Measurements from ENCODE around the gene ZMYM4. TPM values are rescaled to one million over a fixed set of nuclear protein-coding genes. Genes with fewer than 3 reads are reported as not detected.
A peak's percentile ranks its signal among the peaks of the same experiment; 100 is the strongest.

The ZMYM4 gene
- total RNA-seq (2021) (60.3 to 66.8 TPM (median 63.8 TPM) in 3 replicates), Bru-seq, nascent RNA (percentile 82 among the genes with signal in this experiment)
- long read RNA-seq, experiment 1, full-length matches to known transcripts: 49 of 184 reads
- long read RNA-seq, experiment 1, partial matches to known transcripts: 56 of 184 reads
- long read RNA-seq, experiment 1, other reads (novel, unspliced or antisense): 79 of 184 reads
- long read RNA-seq, experiment 2, full-length matches to known transcripts: 1 of 61 reads
- long read RNA-seq, experiment 2, partial matches to known transcripts: 41 of 61 reads
- long read RNA-seq, experiment 2, other reads (novel, unspliced or antisense): 19 of 61 reads
- long read RNA-seq, experiment 3, partial matches to known transcripts: 2 of 4 reads
- long read RNA-seq, experiment 3, other reads (novel, unspliced or antisense): 2 of 4 reads

- peak within 1 kb of the TSS; percentile 83 for H3K27ac Mint-ChIP-seq
- H3K4me3 Mint-ChIP-seq: peak within 1 kb of the TSS; percentile 85
- peaks cover 10% of the 10 kb centered on the region for H3K9me3 Mint-ChIP-seq
- peak; percentile 95 for ATAC-seq
- no peaks in the 10 kb centered on the region; the same call in 1 of the 2 replicates for H3K27me3 Mint-ChIP-seq (ENCODE audit: low read depth)
- peak; percentile 87 for DNase-seq (ENCODE audit: low spot score)
- peaks cover 3% of the 10 kb centered on the region; the same call in 1 of the 2 replicates for H3K36me3 Mint-ChIP-seq
- CTCF ChIA-PET: no interaction called here
- H3K4me1 Mint-ChIP-seq: peaks cover 32% of the 10 kb centered on the region
- POLR2A ChIA-PET: interaction anchor here (0.6 to 0.8 kb wide), 2 partner anchors 75 to 1128 kb away, joined by 3 read pairs; partner anchors contain the start of gene SFPQ
- peak; percentile 57 for TF ChIP-seq MAX (CRISPR knock-in tag; IDR thresholded peaks at IDR 0.05)
- TF ChIP-seq ERG (CRISPR knock-in tag; IDR thresholded peaks at IDR 0.05): no peak
- TF ChIP-seq IRF2 (CRISPR knock-in tag; IDR thresholded peaks at IDR 0.05; ENCODE audit: borderline replicate concordance, low read depth): no peak
- no peak; the same call in 1 of the 2 replicates for TF ChIP-seq TEAD4 (CRISPR knock-in tag; IDR thresholded peaks at IDR 0.05)
- TF ChIP-seq USF1 (CRISPR knock-in tag; IDR thresholded peaks at IDR 0.05): 0 out of 2 replicates have a peak, but pooled peaks have one; percentile 9
- TF ChIP-seq ZNF281 (CRISPR knock-in tag; IDR thresholded peaks at IDR 0.05): peak; percentile 82; the same call in 1 of the 2 replicates
- TF ChIP-seq ZNF416 (CRISPR knock-in tag; IDR thresholded peaks at IDR 0.05): no peak
- TF ChIP-seq HMGA2 (CRISPR knock-in tag; IDR thresholded peaks at IDR 0.05): 0 out of 2 replicates have a peak, but pooled peaks have one; percentile 16
- TF ChIP-seq MLX (CRISPR knock-in tag; IDR thresholded peaks at IDR 0.05): no peak
- TF ChIP-seq ESRRA (CRISPR knock-in tag; IDR thresholded peaks at IDR 0.05; ENCODE audit: borderline replicate concordance): peak; percentile 74; the same call in 1 of the 2 replicates
- no peak for TF ChIP-seq ZNF532 (CRISPR knock-in tag; IDR thresholded peaks at IDR 0.05; ENCODE audit: borderline replicate concordance)
- no peak for TF ChIP-seq AFF4 (CRISPR knock-in tag; IDR thresholded peaks at IDR 0.05; ENCODE audit: borderline replicate concordance)
- peak; percentile 87; the same call in 1 of the 2 replicates for TF ChIP-seq TEAD1 (CRISPR knock-in tag; IDR thresholded peaks at IDR 0.05)
- TF ChIP-seq FOXP4 (CRISPR knock-in tag; IDR thresholded peaks at IDR 0.05): 0 out of 2 replicates have a peak, but pooled peaks have one; percentile 10
- no peak; the same call in 1 of the 2 replicates for TF ChIP-seq FOXK1 (CRISPR knock-in tag; IDR thresholded peaks at IDR 0.05)
- no peak for TF ChIP-seq RELA (CRISPR knock-in tag; IDR thresholded peaks at IDR 0.05; ENCODE audit: borderline replicate concordance)
Measured at GRCh38 chr1:35268282-35269200, at the start of gene ZMYM4. Gene ZMYM4, plus strand, starts transcription at chr1:35268709. Its CDS starts 338 bp downstream, at chr1:35269047.

All from WTC11 (cell line).